OCI-LY7 (cell line): ENCODE data around the gene SNX27. TPM values are rescaled to one million over a fixed set of nuclear protein-coding genes. Genes with fewer than 3 reads are reported as not detected.
A peak's percentile ranks its signal among the peaks of the same experiment; 100 is the strongest.

ENCODE experiments used
- BruUV-seq: library from RNA; stranded (reverse); fragments of 400-500 nt; replicated peaks from 2 replicates; lab custom pipeline; 2021; lab: Mats Ljungman, UMichigan
- CTCF ChIA-PET: fragments of 300-600 bp; sonication (Branson Sonifier 250); formaldehyde crosslinking; loops from one replicate; lab custom pipeline; 2022; ENCODE audit warnings: antibody characterized with exemption; ENCODE audit not compliant: unreplicated experiment; lab: Charles Lee
- POLR2A ChIA-PET: fragments of 300-600 bp; sonication (Branson Sonifier 250); formaldehyde crosslinking; loops from one replicate; lab custom pipeline; 2022; ENCODE audit warnings: antibody characterized with exemption; lab: Charles Lee
- DNase-seq: peaks from one replicate; pipeline ENCODE4 v3.0.0-alpha.2; 2015; ENCODE audit warnings: low spot score
- H2AFZ ChIP-seq: fragments of 200-600 bp; sonication (generic), shearing (Covaris generic); 2 replicates; pipeline ENCODE4 v1.6.1; 2014; ENCODE audit warnings: mild to moderate bottlenecking, antibody characterized with exemption, low read length, moderate library complexity
- H3K27ac ChIP-seq: fragments of 200-600 bp; sonication (generic); 2 replicates; pipeline ENCODE4 v1.5.1; 2014; ENCODE audit warnings: mixed run types, low read depth, mild to moderate bottlenecking, moderate library complexity, low read length, inconsistent platforms; ENCODE audit not compliant: poor library complexity, severe bottlenecking
- H3K36me3 ChIP-seq: fragments of 200-600 bp; sonication (generic); 2 replicates; pipeline ENCODE4 v1.6.1; 2014; ENCODE audit warnings: mild to moderate bottlenecking, antibody characterized with exemption, low read length, moderate library complexity, mixed read lengths; ENCODE audit not compliant: insufficient read depth
- H3K4me1 ChIP-seq: fragments of 200-600 bp; sonication (generic); 2 replicates; pipeline ENCODE4 v1.5.1; 2014; ENCODE audit warnings: mild to moderate bottlenecking, low read length; ENCODE audit not compliant: insufficient read depth, poor library complexity, severe bottlenecking
- H3K4me2 ChIP-seq: fragments of 200-600 bp; sonication (generic); 2 replicates; pipeline ENCODE4 v1.6.1; 2014; ENCODE audit warnings: mild to moderate bottlenecking, low read length
- H3K4me3 ChIP-seq: fragments of 200-600 bp; sonication (generic); 2 replicates; pipeline ENCODE4 v1.5.1; 2014; ENCODE audit warnings: mild to moderate bottlenecking, low read depth, low read length; ENCODE audit not compliant: poor library complexity, severe bottlenecking
- H3K79me2 ChIP-seq: fragments of 200-600 bp; sonication (generic); 2 replicates; pipeline ENCODE4 v1.6.1; 2016; ENCODE audit warnings: low read depth, mild to moderate bottlenecking, low read length, moderate library complexity, mixed read lengths; ENCODE audit not compliant: insufficient read depth
- H3K9me2 ChIP-seq: fragments of 200-600 bp; sonication (generic); 2 replicates; pipeline ENCODE4 v1.6.1; 2016; ENCODE audit warnings: mild to moderate bottlenecking, low read length, mixed read lengths; ENCODE audit not compliant: insufficient read depth
- H3K9me3 ChIP-seq: fragments of 200-600 bp; sonication (generic); 2 replicates; pipeline ENCODE4 v1.6.1; 2014; ENCODE audit warnings: mild to moderate bottlenecking, mixed run types, low read length, mixed read lengths
- H4K20me1 ChIP-seq: fragments of 200-600 bp; sonication (generic); 2 replicates; pipeline ENCODE4 v1.6.1; 2014; ENCODE audit warnings: mild to moderate bottlenecking, antibody characterized with exemption, low read length, moderate library complexity, mixed read lengths; ENCODE audit not compliant: insufficient read depth
- EZH2phosphoT487 ChIP-seq: fragments of 200-600 bp; sonication (generic); IDR thresholded peaks from 2 replicates; pipeline ENCODE4 v1.6.1; 2018; ENCODE audit warnings: low read depth, borderline replicate concordance, mild to moderate bottlenecking, mixed run types, antibody characterized with exemption, low read length, moderate library complexity, mixed read lengths
- intact Hi-C: fragments of 100-400 bp; cut with micrococcal nuclease; formaldehyde crosslinking; loops from one replicate; pipeline ENCODE4 v1.10.0; 2022; ENCODE audit not compliant: unreplicated experiment
- total RNA-seq, 2 experiments: library from RNA; depleted of rRNA in 1 of 2; stranded (reverse); fragments of >200 nt in 1 of 2; shearing (Covaris generic) in 1 of 2; gene quantifications; 2 replicates each; pipeline ENCODE4 v1.2.3, GENCODE V29; 2014 to 2022
- TF ChIP-seq, protein P1 (sequence below): fragments of 200-600 bp; sonication (generic); conservative IDR thresholded peaks from 2 replicates; pipeline ENCODE4 v1.5.1; 2014; ENCODE audit warnings: mild to moderate bottlenecking, antibody characterized with exemption, low read length, moderate library complexity, mixed read lengths

Gene SNX27
- total RNA-seq, 2 experiments from 2014 or later: 16.4 to 32.0 TPM

DNA sequence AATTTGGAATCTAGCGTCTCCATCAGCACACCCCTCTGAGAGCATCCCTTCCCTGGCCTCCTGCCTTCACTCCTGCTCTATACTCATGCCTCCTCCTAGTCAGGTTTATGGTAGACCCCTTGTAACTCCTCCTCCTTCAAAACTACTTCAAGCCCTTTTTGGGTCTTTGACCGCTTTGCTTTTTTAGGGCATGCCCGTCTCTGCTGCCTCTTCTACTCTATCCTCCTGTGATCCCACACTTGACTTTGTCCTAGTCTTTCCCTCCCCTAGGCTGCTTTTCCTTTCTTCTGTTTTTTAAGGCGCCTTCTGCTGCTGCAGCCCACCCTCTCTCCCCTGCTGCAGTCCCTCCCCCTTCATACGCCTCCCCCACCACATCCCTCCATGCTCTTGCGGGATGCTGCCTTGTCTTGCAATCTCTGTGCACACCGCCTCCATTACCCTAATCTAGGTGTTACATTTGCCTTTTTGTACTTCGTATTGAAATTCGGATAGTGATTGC is 1.5 kb downstream of the SNX27 start:
- DNase-seq: no peak
- Histone ChIP-seq H3K36me3 (peaks cover 6% of the 10 kb centered on the region; the same call in 1 of the 2 replicates), H2AFZ (no peak overlapping the region), H3K79me2 (peaks cover 4% of the 10 kb centered on the region; the same call in 1 of the 2 replicates), H3K9me3 (no peaks in the 10 kb centered on the region), H3K4me2 (peak overlapping the region; percentile 78), H3K9me2 (no peaks in the 10 kb centered on the region), H4K20me1 (no peaks in the 10 kb centered on the region), H3K4me3 (peak overlapping the region; percentile 97), H3K27ac (no peak overlapping the region), H3K4me1 (peaks cover 17% of the 10 kb centered on the region)
- POLR2A ChIA-PET: no interaction called here
- CTCF ChIA-PET: no interaction called here
- intact Hi-C loops: no loop called here
- BruUV-seq: no TSS peak
- TF ChIP-seq EZH2phosphoT487: no peak
- TF ChIP-seq, protein P1, sequence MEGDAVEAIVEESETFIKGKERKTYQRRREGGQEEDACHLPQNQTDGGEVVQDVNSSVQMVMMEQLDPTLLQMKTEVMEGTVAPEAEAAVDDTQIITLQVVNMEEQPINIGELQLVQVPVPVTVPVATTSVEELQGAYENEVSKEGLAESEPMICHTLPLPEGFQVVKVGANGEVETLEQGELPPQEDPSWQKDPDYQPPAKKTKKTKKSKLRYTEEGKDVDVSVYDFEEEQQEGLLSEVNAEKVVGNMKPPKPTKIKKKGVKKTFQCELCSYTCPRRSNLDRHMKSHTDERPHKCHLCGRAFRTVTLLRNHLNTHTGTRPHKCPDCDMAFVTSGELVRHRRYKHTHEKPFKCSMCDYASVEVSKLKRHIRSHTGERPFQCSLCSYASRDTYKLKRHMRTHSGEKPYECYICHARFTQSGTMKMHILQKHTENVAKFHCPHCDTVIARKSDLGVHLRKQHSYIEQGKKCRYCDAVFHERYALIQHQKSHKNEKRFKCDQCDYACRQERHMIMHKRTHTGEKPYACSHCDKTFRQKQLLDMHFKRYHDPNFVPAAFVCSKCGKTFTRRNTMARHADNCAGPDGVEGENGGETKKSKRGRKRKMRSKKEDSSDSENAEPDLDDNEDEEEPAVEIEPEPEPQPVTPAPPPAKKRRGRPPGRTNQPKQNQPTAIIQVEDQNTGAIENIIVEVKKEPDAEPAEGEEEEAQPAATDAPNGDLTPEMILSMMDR: no peak

DNA sequence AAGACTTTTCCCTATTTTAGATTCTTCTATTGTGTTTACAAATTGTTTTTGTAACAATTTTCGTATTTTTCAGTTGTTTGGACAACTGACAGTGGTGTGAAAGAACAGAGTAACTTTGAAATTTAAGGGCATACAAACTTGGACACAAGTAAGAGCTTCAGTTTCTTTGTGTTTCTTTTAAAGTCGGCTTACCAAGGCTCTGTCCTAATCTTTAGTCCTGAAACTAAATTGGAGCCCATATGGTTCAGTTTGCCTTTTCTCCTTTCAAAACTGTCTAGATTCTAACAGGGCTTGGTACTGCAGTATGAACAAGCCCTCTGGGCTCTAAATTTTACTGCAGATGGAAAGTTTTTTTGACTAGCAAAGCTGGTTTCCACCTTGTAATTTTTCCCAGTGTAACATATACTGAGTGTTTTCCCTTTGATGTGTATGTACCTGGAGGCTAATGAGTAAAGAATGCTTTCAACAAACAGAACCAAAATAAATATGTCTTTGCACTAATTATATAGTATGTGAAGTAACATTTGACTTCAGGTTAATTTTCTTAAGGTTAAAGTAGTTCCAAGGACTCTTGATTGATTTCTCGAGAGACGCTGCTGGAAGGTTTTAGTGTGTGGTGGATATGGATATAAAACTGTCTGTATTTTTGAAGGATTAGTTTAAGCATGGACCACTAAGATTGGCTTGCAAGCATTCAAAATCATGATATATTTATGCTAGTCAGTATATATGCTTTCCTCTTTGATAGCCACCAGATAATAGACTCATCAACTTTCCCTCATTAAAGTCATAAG is 4.1 kb downstream of the SNX27 start:
- Histone ChIP-seq H3K79me2 (peaks cover 4% of the 10 kb centered on the region; the same call in 1 of the 2 replicates), H3K9me2 (no peaks in the 10 kb centered on the region), H3K4me3 (no peak overlapping the region), H3K9me3 (no peaks in the 10 kb centered on the region), H4K20me1 (no peaks in the 10 kb centered on the region; the same call in 1 of the 2 replicates), H3K27ac (no peak overlapping the region), H3K4me2 (no peak overlapping the region), H3K4me1 (peaks cover 17% of the 10 kb centered on the region), H3K36me3 (peaks cover 6% of the 10 kb centered on the region; the same call in 1 of the 2 replicates), H2AFZ (no peak overlapping the region)
- DNase-seq: no peak
- CTCF ChIA-PET: no interaction called here
- no peak for TF ChIP-seq EZH2phosphoT487
- TF ChIP-seq, protein P1: no peak
- BruUV-seq: no TSS peak
- POLR2A ChIA-PET: interaction anchor here (0.6 kb wide), 1 partner anchor 128 kb away, joined by 3 read pairs; no protein-coding TSS in a partner anchor
- intact Hi-C loops: no loop called here

DNA sequence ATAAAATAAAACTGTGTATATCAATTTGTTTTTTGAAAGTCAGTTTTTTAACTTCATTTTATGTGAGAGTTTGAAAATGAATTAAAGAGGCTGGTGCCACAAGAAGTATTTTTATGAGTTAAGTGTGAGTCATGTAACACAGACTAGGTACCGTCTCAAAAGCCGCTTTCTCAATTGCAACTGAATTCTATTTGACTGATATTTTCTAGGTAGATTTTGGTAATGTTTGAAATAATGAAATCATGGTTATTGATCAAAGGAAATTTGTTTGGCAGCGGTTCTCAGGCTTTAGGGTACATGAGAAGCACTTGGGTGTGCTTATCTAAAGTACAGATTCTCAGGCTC is 4.6 kb downstream of the SNX27 start:
- Histone ChIP-seq H3K4me2 (no peak overlapping the region), H3K9me3 (no peaks in the 10 kb centered on the region), H3K4me3 (no peak overlapping the region), H3K4me1 (peaks cover 11% of the 10 kb centered on the region), H4K20me1 (no peaks in the 10 kb centered on the region; the same call in 1 of the 2 replicates), H3K79me2 (peaks cover 4% of the 10 kb centered on the region; the same call in 1 of the 2 replicates), H3K36me3 (peaks cover 6% of the 10 kb centered on the region; the same call in 1 of the 2 replicates), H3K9me2 (no peaks in the 10 kb centered on the region), H3K27ac (no peak overlapping the region), H2AFZ (no peak overlapping the region)
- TF ChIP-seq EZH2phosphoT487: no peak
- TF ChIP-seq, protein P1: no peak
- no peak for DNase-seq
- intact Hi-C loops: no loop called here
- ChIA-PET CTCF (no interaction called here), POLR2A (no interaction called here)
- BruUV-seq: TSS peak; percentile 15
